ENCODE measurements around the gene FNDC1.

FNDC1 gene

GRCh38 chr6:159203304-159204005 is 34.3 kb downstream of the FNDC1 start:
- no peak for DNase-seq (ENCODE audit: extremely low read depth in 1 of 2, low read depth in 1 of 2)

GRCh38 chr6:159204605-159205004 is 35.4 kb downstream of the FNDC1 start:
- DNase-seq (ENCODE audit: extremely low read depth in 1 of 2, low read depth in 1 of 2): no peak

- DNase-seq (ENCODE audit: extremely low read depth in 1 of 2, low read depth in 1 of 2): no peak
Observed at GRCh38 chr6:159212028-159212427, 42.8 kb downstream of the FNDC1 start.

DNA sequence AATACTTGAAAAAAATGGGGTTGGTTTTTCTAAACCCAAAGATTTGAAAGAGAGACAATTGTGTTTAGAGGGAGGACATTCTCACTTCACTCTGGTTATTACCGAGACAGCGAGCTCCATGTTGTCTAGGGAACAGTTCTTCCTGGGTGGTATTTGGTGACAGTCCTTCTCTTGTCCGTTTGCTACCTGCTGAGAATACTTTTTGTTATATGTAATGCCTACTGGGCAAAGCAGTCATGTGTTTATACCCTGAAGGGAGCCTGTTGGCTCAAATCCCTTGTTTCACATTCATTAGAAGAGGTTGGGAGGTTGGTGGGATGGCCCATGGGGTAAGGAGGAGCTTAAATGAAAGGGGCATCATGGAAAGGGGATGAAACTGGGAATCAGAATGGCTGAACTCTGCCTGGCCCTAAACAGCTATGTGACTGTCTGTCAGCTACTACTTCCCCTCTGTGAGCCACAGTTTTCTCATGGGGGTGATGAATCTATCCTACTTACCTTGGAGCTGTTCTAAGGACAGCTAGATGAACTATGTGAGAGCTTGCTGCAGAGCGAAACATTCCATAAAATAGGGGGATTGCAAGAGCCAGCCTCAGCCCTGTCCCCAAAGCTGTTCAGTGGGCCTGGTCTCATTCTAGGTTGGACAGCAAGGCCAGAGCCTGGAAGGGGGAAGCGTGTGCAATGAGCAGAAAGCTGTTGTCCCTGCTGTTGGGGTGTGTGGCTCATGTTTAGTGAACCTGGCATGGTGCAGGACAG is 43.5 kb downstream of the FNDC1 start:
- no peak for DNase-seq (ENCODE audit: extremely low read depth in 1 of 2, low read depth in 1 of 2)

DNA sequence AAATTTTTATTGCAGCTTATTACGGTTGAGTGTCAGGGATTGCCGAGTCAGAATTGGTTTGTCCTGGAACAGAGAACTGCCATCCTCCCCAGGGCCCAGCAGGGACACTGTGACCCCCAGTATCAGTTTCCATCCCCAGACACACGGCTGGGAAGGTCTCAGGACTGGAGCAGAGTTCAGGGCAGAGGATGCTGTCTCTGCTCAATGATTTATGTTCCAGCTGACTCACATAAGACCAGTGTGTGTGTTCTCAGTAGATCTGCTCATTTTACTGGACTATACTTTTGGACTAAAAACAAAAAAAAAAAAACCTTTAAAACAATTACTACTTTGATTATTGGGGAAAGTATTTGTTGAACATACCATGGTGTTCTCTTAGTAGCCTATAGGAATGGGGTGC is 44.2 kb downstream of the FNDC1 start:
- DNase-seq (ENCODE audit: extremely low read depth in 1 of 2, low read depth in 1 of 2): no peak

DNA sequence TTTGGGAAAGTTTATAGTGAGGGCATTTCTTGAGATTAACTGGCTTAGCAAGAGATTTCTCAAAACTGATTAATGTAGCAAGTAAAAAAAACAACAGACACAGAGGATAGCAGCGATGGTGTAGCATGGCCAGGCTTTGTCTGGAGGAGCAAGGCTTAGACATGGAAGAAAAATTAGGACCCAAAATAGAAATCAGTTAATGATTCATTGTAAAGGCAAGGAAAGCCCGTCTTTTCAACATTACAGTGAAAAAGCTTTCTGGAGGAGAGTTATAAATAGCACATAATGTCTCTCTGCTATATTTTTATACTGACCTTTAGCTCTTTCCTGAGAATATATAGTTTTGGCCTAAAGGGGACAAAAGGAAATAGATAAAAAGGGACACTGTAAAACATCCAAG is 45.1 kb downstream of the FNDC1 start:
- no peak for DNase-seq (ENCODE audit: extremely low read depth in 1 of 2, low read depth in 1 of 2)

DNA sequence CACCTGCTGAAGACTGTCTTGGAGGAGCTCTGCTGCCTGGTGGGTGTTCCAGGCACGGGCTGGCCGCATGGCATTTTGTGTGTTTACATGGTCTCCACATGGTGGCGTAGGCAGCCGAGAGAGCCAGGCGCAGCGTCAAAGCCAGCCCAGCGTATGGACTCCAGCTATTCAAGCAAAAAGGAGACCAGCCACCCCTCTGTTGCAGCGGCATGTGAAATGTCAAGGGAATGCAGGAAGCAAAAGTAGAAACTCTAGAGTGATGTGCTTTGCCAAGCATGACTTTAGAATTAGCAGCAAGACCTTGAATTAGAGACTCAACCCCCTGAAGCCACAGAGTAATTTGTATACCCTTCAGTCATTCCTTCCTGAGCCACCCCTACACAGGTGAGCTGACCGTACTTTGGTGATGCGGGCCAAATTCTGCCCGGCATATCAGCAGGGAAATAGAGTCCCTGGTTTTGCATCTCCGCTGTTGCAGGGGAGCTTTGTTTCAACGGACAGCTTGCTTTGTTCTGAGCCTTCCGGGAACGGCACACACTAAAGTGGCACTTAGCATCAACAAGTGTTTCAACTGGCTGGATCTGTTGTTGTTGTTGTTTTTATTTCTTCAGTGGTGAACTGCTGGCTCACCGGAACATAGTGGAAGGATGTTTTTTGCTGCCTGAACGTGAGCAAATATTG is 48.5 kb downstream of the FNDC1 start:
- DNase-seq (ENCODE audit: extremely low read depth in 1 of 2, low read depth in 1 of 2): no peak

GRCh38 chr6:159220093-159220492 is 50.9 kb downstream of the FNDC1 start:
- DNase-seq (ENCODE audit: extremely low read depth in 1 of 2, low read depth in 1 of 2): no peak

DNA sequence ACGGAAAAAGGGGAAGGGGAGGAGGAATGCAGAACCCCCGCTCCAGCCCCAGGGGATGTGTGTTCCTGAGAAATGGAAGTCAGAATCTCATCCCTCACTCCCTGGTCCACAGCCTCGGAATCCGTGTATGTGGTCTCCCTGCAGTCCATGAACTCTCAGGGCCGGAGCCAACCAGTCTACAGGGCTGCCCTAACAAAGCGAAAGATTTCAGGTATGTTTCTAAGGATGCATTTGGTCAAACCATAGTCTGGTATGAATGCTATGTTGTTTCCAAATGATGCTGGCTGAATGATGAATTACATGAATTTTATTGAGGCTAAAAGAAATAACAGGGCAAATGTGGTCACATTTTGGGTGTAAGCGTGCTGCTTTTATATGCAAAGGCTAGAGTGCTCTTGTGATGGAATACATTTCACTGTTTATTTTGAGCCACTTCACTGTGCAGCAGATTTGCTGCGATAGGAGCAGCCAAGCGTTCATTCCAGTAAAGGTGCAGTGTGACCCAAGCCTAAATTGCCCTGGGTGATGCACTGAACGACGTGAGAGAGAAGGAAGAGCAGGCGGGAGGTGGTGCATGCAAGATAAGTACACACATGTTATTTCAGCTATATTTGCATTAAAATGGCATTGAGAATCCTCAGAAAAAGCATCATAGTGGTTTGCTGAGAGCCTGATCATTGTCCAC is 52.4 kb downstream of the FNDC1 start:
- no peak for DNase-seq (ENCODE audit: extremely low read depth in 1 of 2, low read depth in 1 of 2)

- no peak for DNase-seq (ENCODE audit: extremely low read depth in 1 of 2, low read depth in 1 of 2)
Observed at GRCh38 chr6:159224452-159224851, 55.3 kb downstream of the FNDC1 start.

DNA sequence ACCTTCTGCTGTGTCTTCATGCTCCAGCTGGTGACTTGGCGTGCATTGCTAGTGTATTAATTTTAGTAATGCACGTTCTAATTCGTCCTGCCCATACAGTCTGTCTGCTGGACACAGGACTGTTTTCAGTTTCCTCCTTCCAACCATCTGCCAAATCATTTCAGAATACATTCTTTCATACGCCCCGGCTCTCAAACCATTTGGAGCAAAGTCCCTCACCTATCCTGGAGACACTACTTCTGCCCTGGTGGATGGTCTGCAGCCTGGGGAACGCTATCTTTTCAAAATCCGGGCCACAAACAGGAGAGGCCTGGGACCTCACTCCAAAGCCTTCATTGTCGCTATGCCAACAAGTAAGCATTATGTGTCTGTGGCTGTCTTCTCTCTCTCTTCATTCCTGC is 60.5 kb downstream of the FNDC1 start:
- DNase-seq (ENCODE audit: extremely low read depth in 1 of 2, low read depth in 1 of 2): no peak

- DNase-seq (ENCODE audit: extremely low read depth in 1 of 2, low read depth in 1 of 2): no peak
Observed at GRCh38 chr6:159232106-159232645, 63.0 kb downstream of the FNDC1 start.

DNA sequence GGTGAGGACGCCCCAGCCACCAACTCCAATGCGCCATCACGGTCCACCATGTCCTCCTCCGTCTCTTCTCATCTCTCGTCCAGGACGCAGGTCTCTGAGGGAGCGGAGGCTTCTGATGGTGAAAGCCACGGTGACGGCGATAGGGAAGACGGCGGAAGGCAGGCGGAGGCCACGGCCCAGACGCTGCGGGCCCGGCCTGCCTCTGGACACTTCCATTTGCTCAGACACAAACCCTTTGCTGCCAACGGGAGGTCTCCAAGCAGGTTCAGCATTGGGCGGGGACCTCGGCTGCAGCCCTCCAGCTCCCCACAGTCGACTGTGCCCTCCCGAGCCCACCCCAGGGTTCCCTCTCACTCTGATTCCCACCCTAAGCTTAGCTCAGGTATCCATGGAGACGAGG is 63.6 kb downstream of the FNDC1 start:
- no peak for DNase-seq (ENCODE audit: extremely low read depth in 1 of 2, low read depth in 1 of 2)

GRCh38 chr6:159233365-159234101 is 64.3 kb downstream of the FNDC1 start:
- no peak for DNase-seq (ENCODE audit: extremely low read depth in 1 of 2, low read depth in 1 of 2)

- DNase-seq (ENCODE audit: extremely low read depth in 1 of 2, low read depth in 1 of 2): no peak
Observed at GRCh38 chr6:159234102-159234553, 64.9 kb downstream of the FNDC1 start.

GRCh38 chr6:159238920-159239558 is 69.8 kb downstream of the FNDC1 start:
- no peak for DNase-seq (ENCODE audit: extremely low read depth in 1 of 2, low read depth in 1 of 2)

DNA sequence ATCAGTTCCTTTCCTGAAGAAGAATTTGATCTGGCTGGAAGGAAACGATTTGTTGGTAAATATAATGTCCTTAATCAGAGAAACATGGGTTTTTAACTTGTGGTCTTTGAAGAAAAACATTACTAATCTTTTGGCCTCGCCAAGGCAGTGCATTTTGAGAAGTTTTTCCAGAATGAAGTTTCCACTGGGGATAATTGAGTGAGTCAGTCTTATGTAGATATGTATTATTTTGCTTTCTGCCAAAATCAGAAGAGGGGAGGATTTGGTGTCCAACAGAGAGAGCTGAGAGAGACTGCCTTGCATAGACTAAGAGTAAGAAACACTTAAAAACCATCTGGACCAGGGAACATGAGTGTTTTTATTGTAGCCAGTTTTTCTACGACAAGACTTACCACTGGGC is 79.9 kb downstream of the FNDC1 start:
- no peak for DNase-seq (ENCODE audit: extremely low read depth in 1 of 2, low read depth in 1 of 2)

DNA sequence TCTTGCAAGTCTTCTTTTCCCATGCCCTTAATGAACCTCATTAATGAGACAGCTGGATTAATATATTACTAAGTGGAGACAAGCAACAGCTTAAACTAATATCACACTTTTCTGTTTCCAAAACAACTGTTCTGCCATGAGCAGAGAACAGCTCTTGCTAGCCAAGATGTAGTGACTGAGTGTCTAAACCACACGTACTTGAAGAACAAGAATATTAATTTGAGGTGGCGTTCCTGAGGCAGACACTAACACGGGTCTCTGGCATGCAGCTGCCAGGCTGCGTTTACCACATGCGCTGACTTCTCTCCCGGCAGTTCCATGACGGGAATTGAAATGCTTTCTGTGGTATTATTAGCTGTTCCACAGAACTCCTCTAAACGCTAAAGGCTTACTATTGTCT is 80.6 kb downstream of the FNDC1 start:
- DNase-seq (ENCODE audit: extremely low read depth in 1 of 2, low read depth in 1 of 2): no peak

- DNase-seq (ENCODE audit: extremely low read depth in 1 of 2, low read depth in 1 of 2): no peak
Observed at GRCh38 chr6:159250633-159251032, 81.4 kb downstream of the FNDC1 start.

DNA sequence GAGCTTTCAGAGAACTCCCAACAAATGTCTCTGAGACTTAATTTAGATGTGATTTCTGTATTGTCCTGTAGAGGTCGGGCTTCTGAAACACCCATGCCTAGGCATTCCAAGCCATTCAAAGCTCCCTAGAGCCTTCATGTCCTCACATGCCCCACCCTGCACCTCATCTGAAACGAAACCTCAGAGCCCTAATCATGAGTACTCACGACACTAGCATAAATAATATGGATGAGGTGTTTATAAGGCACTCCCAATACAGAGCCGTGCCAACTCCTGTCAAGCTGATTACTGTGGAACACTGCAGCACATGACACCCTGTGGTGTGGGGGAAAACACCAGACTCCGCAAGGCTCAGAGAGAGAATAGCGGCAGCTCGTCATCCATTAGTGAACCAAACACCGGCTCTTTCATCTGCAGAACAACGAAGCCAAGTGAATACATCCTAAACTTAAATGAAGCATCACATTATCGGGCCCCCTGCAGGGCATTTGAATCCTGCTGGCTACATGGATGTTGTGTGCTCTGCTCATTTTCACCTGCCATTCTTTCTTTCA is 83.8 kb downstream of the FNDC1 start:
- no peak for DNase-seq (ENCODE audit: extremely low read depth in 1 of 2, low read depth in 1 of 2)
